ENCODE data around the gene CHD9.

- TF ChIP-seq ZNF274 (IDR thresholded peaks at IDR 0.05; ENCODE audit: low read depth, low read length): no peak
- no peak for TF ChIP-seq YY1 (IDR thresholded peaks at IDR 0.05; ENCODE audit: insufficient read depth, insufficient read length)
Observed at GRCh38 chr16:53152329-53152728, 97.5 kb downstream of the CHD9 start.

All from NT2/D1 (cell line).